Parathyroid adenoma (tissue), 2 donors: Measurements from ENCODE around the gene PRDM10.

Experiments
- H2AFZ ChIP-seq: fragments of 300-600 bp; sonication (generic); one replicate; pipeline ENCODE4 v1.7.0; 2017; ENCODE audit warnings: antibody characterized with exemption, mild to moderate bottlenecking
- H3K27ac ChIP-seq: fragments of 300-600 bp; sonication (generic); one replicate; pipeline ENCODE4 v1.7.0; 2017
- H3K27me3 ChIP-seq: fragments of 300-600 bp; sonication (generic); one replicate; pipeline ENCODE4 v1.7.0; 2017; ENCODE audit warnings: low read length; ENCODE audit not compliant: control insufficient read depth, insufficient read depth
- H3K36me3 ChIP-seq: fragments of 300-600 bp; sonication (generic); one replicate; pipeline ENCODE4 v1.7.0; 2017; ENCODE audit warnings: low read length; ENCODE audit not compliant: control insufficient read depth, insufficient read depth
- H3K4me1 ChIP-seq: fragments of 300-600 bp; sonication (generic); one replicate; pipeline ENCODE4 v1.7.0; 2017; ENCODE audit warnings: control low read depth
- H3K4me2 ChIP-seq: fragments of 300-600 bp; sonication (generic); one replicate; pipeline ENCODE4 v1.7.0; 2017; ENCODE audit warnings: low read length
- H3K4me3 ChIP-seq: fragments of 300-600 bp; sonication (generic); one replicate; pipeline ENCODE4 v1.7.0; 2017; ENCODE audit warnings: low read depth, low read length
- H3K79me2 ChIP-seq: fragments of 300-600 bp; sonication (generic); one replicate; pipeline ENCODE4 v1.7.0; 2017; ENCODE audit warnings: control low read depth
- H3K9ac ChIP-seq: fragments of 300-600 bp; sonication (generic); one replicate; pipeline ENCODE4 v1.7.0; 2017; ENCODE audit warnings: mild to moderate bottlenecking
- H3K9me3 ChIP-seq: fragments of 300-600 bp; sonication (generic); one replicate; pipeline ENCODE4 v1.7.0; 2017; ENCODE audit warnings: low read length; ENCODE audit not compliant: control insufficient read depth
- TF ChIP-seq, protein P1 (sequence below): fragments of 300-600 bp; sonication (generic); IDR thresholded peaks from one replicate; pipeline ENCODE4 v1.7.0; 2017; ENCODE audit warnings: antibody characterized with exemption, mild to moderate bottlenecking
- donor health status: primary hyperparathyroidism.

The PRDM10 gene

GRCh38 chr11:130002846-130003716, 446 bp upstream of the PRDM10 start:
- H3K4me3 ChIP-seq: peak overlapping the region; percentile 84
- H3K9ac ChIP-seq: peak overlapping the region; percentile 80
- H3K4me2 ChIP-seq: peak overlapping the region; percentile 91
- H3K4me1 ChIP-seq: peaks cover 4% of the 10 kb centered on the region
- peaks cover 3% of the 10 kb centered on the region for H3K79me2 ChIP-seq
- TF ChIP-seq, protein P1, sequence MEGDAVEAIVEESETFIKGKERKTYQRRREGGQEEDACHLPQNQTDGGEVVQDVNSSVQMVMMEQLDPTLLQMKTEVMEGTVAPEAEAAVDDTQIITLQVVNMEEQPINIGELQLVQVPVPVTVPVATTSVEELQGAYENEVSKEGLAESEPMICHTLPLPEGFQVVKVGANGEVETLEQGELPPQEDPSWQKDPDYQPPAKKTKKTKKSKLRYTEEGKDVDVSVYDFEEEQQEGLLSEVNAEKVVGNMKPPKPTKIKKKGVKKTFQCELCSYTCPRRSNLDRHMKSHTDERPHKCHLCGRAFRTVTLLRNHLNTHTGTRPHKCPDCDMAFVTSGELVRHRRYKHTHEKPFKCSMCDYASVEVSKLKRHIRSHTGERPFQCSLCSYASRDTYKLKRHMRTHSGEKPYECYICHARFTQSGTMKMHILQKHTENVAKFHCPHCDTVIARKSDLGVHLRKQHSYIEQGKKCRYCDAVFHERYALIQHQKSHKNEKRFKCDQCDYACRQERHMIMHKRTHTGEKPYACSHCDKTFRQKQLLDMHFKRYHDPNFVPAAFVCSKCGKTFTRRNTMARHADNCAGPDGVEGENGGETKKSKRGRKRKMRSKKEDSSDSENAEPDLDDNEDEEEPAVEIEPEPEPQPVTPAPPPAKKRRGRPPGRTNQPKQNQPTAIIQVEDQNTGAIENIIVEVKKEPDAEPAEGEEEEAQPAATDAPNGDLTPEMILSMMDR: peak; percentile 3
- H3K9me3 ChIP-seq: no peaks in the 10 kb centered on the region
- peak overlapping the region; percentile 99 for H3K27ac ChIP-seq
- H2AFZ ChIP-seq: peak overlapping the region; percentile 97
- H3K27me3 ChIP-seq: no peaks in the 10 kb centered on the region
- no peaks in the 10 kb centered on the region for H3K36me3 ChIP-seq

GRCh38 chr11:130001461-130002351, 929 bp downstream of the PRDM10 start:
- Histone ChIP-seq H3K36me3 (no peaks in the 10 kb centered on the region), H2AFZ (peak overlapping the region; percentile 97)
- TF ChIP-seq, protein P1: no peak

DNA sequence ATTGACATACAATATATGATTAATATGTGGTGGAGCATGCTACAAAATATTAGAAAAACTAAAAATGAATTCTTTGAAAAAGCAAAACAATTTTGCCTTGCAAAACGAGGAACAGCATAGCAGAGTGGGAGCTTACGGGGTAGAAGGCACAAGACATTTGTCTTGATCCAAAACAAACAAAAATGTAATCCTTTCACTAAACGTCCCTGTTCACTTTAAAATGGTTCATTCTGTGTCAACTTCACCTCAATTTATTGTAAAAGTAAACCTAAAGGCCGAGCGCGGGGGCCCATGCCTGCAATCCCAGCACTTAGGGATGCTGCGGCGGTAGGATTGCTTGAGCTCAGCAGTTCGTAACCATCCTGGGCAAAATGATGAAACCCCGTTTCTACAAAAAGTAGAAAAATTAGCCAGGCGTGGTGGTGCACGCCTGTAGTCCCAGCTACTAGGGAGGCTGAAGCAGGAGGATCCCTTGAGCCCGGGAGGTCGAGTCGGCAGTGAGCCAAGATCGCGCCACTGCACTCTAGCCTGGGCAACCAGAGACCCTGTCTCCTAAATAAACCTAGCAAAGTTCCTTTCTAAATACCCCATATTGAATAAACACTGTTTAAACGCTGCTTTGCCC, 2.0 kb downstream of the PRDM10 start:
- peak overlapping the region; percentile 56 for H3K4me3 ChIP-seq
- TF ChIP-seq, protein P1: no peak

More at GRCh38 chr11:130001461-130002351, 929 bp downstream of the PRDM10 start:
- H3K4me1 ChIP-seq: peaks cover 4% of the 10 kb centered on the region
- peak overlapping the region; percentile 99 for H3K27ac ChIP-seq
- H3K27me3 ChIP-seq: no peaks in the 10 kb centered on the region
- peak overlapping the region; percentile 84 for H3K4me3 ChIP-seq
- peak overlapping the region; percentile 72 for H3K9ac ChIP-seq
- no peaks in the 10 kb centered on the region for H3K9me3 ChIP-seq
- H3K4me2 ChIP-seq: peak overlapping the region; percentile 91
- H3K79me2 ChIP-seq: peaks cover 3% of the 10 kb centered on the region

DNA sequence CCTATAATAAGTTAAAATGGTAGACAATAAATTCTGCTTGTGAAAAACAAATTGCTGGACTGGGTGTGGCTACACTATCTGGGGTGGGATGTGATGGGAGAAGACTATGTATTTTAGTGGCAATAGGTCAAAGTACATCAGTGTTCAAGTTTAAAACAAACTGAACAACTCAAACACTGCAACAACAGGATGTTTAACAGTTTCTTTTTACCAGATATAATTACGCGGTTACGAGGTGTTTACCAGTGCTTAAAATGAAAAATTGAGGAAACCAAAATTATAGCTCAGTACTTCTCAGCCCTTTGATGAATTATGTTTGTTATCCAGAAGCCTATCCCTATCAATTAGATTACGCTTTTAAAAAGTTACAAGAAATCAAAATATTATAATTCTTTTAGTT, 3.2 kb downstream of the PRDM10 start:
- TF ChIP-seq, protein P1: no peak
- no peaks in the 10 kb centered on the region for H3K27me3 ChIP-seq
- H3K4me1 ChIP-seq: peaks cover 4% of the 10 kb centered on the region
- no peak overlapping the region for H3K4me3 ChIP-seq
- no peaks in the 10 kb centered on the region for H3K36me3 ChIP-seq
- no peak overlapping the region for H3K9ac ChIP-seq
- H3K4me2 ChIP-seq: no peak overlapping the region
- no peaks in the 10 kb centered on the region for H3K9me3 ChIP-seq
- peaks cover 3% of the 10 kb centered on the region for H3K79me2 ChIP-seq
- no peak overlapping the region for H3K27ac ChIP-seq
- H2AFZ ChIP-seq: no peak overlapping the region

More for the DNA sequence above, 2.0 kb downstream of the PRDM10 start:
- Histone ChIP-seq H3K27ac (no peak overlapping the region), H3K4me2 (peak overlapping the region; percentile 74), H3K9ac (no peak overlapping the region), H3K36me3 (no peaks in the 10 kb centered on the region), H3K4me1 (peaks cover 4% of the 10 kb centered on the region), H3K9me3 (no peaks in the 10 kb centered on the region), H2AFZ (no peak overlapping the region), H3K27me3 (no peaks in the 10 kb centered on the region), H3K79me2 (peaks cover 3% of the 10 kb centered on the region)
